DND-41 (cell line): ENCODE data around the gene LAMC3.

ENCODE experiments used
- ATAC-seq: fragments of 200-7000 bp; cut with Tn5 transposase; 3 replicates; pipeline ENCODE4 v1.9.1; 2021; ENCODE audit warnings: low read depth; ENCODE audit not compliant: insufficient read depth
- DNase-seq: peaks from one replicate; pipeline ENCODE4 v3.0.0-alpha.2; 2020
- H2AFZ ChIP-seq: 2 replicates; pipeline ENCODE4 v1.6.0; 2012; ENCODE audit warnings: low read depth, low read length
- H3K27ac ChIP-seq: 2 replicates; pipeline ENCODE4 v1.5.1; 2012; ENCODE audit warnings: low read length, inconsistent platforms
- H3K27me3 ChIP-seq: fragments of 200-600 bp; sonication (generic); 2 replicates; pipeline ENCODE4 v1.6.0; 2012; ENCODE audit warnings: low read length, mild to moderate bottlenecking, inconsistent platforms; ENCODE audit not compliant: insufficient read depth, poor library complexity
- H3K36me3 ChIP-seq: 2 replicates; pipeline ENCODE4 v1.5.1; 2012; ENCODE audit warnings: low read length, inconsistent platforms; ENCODE audit not compliant: insufficient read depth
- H3K4me1 ChIP-seq: 2 replicates; pipeline ENCODE4 v1.5.1; 2012; ENCODE audit warnings: mild to moderate bottlenecking, low read length; ENCODE audit not compliant: insufficient read depth
- H3K4me2 ChIP-seq: 2 replicates; pipeline ENCODE4 v1.6.0; 2012; ENCODE audit warnings: mild to moderate bottlenecking, moderate library complexity, low read length, inconsistent platforms; ENCODE audit not compliant: insufficient read depth
- H3K4me3 ChIP-seq, 2 experiments: fragments of 200-600 bp in 1 of 2; shearing (Covaris generic) in 1 of 2; 2 replicates each; pipeline ENCODE4 v1.5.1; 2012 to 2016; ENCODE audit warnings: inconsistent platforms in 2 of 2, low read length in 2 of 2, mild to moderate bottlenecking in 2 of 2, low read depth in 1 of 2, moderate library complexity in 1 of 2
- H3K79me2 ChIP-seq: 2 replicates; pipeline ENCODE4 v1.6.0; 2012; ENCODE audit warnings: low read length, inconsistent platforms; ENCODE audit not compliant: insufficient read depth
- H3K9ac ChIP-seq: 2 replicates; pipeline ENCODE4 v1.6.0; 2012; ENCODE audit warnings: low read depth, mild to moderate bottlenecking, inconsistent platforms, low read length, moderate library complexity
- H3K9me3 ChIP-seq: 2 replicates; pipeline ENCODE4 v1.5.1; 2012; ENCODE audit warnings: low read length, moderate library complexity, mild to moderate bottlenecking, inconsistent platforms; ENCODE audit not compliant: insufficient read depth, severe bottlenecking
- H4K20me1 ChIP-seq: 2 replicates; pipeline ENCODE4 v1.6.0; 2012; ENCODE audit warnings: low read length; ENCODE audit not compliant: insufficient read depth
- EZH2 ChIP-seq: IDR thresholded peaks from 3 replicates; pipeline ENCODE4 v1.6.1; 2012; ENCODE audit warnings: borderline replicate concordance, low read depth, mild to moderate bottlenecking, moderate library complexity, low read length, inconsistent platforms; ENCODE audit not compliant: severe bottlenecking
- TF ChIP-seq, protein P1 (sequence below): IDR thresholded peaks from 2 replicates; pipeline ENCODE4 v1.5.1; 2012; ENCODE audit warnings: borderline replicate concordance, low read length, moderate library complexity, mild to moderate bottlenecking; ENCODE audit not compliant: poor library complexity, severe bottlenecking; ENCODE audit errors: extremely low read depth

Gene LAMC3

DNA sequence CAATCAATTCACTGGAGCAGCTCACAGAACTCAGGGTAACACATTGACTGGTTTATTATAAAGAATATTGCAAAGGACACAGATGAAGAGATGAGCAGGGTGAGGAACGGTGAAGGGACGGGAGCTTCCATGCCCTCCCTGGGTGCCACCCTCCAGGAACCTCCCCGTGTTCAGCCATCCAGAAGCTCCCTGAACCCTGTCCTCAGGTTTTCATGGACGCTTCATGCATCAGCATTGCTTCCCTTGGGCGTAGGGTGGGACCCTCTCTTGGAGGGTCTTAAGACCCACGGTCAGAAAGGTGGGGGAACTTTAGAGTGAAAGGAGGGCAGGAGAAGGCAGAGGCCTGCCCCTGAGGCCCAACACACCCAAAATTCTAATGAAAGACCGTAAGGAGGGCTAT, 12.8 kb downstream of the LAMC3 start:
- H4K20me1 ChIP-seq, result no peaks in the 10 kb centered on the region
- H3K4me3 ChIP-seq, result no peak overlapping the region
- no peak overlapping the region for H3K4me2 ChIP-seq
- no peak overlapping the region for H2AFZ ChIP-seq
- H3K27me3 ChIP-seq, result peaks cover 4% of the 10 kb centered on the region
- H3K9ac ChIP-seq, result no peak overlapping the region
- no peaks in the 10 kb centered on the region for H3K4me1 ChIP-seq
- H3K79me2 ChIP-seq, result no peaks in the 10 kb centered on the region
- H3K9me3 ChIP-seq, result no peaks in the 10 kb centered on the region
- TF ChIP-seq EZH2, result no peak
- TF ChIP-seq, protein P1, sequence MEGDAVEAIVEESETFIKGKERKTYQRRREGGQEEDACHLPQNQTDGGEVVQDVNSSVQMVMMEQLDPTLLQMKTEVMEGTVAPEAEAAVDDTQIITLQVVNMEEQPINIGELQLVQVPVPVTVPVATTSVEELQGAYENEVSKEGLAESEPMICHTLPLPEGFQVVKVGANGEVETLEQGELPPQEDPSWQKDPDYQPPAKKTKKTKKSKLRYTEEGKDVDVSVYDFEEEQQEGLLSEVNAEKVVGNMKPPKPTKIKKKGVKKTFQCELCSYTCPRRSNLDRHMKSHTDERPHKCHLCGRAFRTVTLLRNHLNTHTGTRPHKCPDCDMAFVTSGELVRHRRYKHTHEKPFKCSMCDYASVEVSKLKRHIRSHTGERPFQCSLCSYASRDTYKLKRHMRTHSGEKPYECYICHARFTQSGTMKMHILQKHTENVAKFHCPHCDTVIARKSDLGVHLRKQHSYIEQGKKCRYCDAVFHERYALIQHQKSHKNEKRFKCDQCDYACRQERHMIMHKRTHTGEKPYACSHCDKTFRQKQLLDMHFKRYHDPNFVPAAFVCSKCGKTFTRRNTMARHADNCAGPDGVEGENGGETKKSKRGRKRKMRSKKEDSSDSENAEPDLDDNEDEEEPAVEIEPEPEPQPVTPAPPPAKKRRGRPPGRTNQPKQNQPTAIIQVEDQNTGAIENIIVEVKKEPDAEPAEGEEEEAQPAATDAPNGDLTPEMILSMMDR, result no peak
- no peak overlapping the region for H3K27ac ChIP-seq
- no peak for DNase-seq
- ATAC-seq, result no peak
- no peaks in the 10 kb centered on the region for H3K36me3 ChIP-seq

DNA sequence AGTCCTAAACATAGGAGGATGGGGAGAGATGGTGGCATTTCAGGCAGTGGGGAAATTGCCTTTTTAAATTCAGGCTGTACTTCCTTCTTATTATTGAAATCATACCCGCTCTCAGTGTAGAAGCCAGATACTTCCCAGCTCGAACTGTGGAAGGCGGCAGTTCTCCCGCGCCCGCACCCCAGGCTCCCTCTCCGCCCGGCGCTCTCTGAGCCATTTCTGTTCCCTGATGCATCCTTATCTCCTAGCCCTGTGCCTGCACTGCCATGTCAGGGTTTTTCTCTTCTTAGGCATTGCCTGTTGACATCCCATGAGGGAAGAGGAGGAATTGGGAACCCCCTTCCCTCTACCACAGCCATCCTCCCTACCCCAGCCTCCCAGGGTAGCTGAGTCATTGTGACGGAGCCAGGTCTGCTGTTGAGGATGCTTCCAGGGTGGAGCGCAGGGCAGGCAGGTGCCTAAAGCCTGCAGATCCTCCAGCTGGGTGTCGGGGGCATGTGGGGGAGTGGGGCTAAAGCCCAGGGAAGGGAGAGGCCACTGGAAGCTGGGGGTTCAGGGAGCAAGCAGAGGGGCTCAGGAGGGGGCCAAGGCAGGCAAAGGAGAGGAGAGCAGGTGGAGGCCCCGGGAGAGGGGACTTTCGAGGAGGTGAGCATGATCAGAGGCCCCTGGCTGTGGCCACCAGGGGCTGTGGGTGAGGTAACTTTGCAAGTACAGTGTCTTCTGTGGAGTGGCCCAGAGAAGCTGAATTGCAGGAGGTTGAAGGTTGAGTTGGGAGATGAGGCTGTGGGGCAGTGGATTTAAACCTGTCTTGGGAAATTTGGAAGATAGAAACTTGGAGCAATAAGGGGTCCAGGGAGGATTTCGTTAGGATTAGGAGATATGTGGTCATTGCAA, 16.2 kb downstream of the LAMC3 start:
- DNase-seq, result no peak
- Histone ChIP-seq H3K36me3 (no peaks in the 10 kb centered on the region), H3K27ac (no peak overlapping the region), H3K4me2 (no peak overlapping the region), H3K4me3 (no peak overlapping the region), H3K9me3 (no peaks in the 10 kb centered on the region), H3K4me1 (no peaks in the 10 kb centered on the region), H3K9ac (no peak overlapping the region), H3K79me2 (no peaks in the 10 kb centered on the region), H4K20me1 (no peaks in the 10 kb centered on the region), H2AFZ (no peak overlapping the region), H3K27me3 (peaks cover 4% of the 10 kb centered on the region)
- ATAC-seq, result no peak
- TF ChIP-seq, protein P1, result no peak
- no peak for TF ChIP-seq EZH2

DNA sequence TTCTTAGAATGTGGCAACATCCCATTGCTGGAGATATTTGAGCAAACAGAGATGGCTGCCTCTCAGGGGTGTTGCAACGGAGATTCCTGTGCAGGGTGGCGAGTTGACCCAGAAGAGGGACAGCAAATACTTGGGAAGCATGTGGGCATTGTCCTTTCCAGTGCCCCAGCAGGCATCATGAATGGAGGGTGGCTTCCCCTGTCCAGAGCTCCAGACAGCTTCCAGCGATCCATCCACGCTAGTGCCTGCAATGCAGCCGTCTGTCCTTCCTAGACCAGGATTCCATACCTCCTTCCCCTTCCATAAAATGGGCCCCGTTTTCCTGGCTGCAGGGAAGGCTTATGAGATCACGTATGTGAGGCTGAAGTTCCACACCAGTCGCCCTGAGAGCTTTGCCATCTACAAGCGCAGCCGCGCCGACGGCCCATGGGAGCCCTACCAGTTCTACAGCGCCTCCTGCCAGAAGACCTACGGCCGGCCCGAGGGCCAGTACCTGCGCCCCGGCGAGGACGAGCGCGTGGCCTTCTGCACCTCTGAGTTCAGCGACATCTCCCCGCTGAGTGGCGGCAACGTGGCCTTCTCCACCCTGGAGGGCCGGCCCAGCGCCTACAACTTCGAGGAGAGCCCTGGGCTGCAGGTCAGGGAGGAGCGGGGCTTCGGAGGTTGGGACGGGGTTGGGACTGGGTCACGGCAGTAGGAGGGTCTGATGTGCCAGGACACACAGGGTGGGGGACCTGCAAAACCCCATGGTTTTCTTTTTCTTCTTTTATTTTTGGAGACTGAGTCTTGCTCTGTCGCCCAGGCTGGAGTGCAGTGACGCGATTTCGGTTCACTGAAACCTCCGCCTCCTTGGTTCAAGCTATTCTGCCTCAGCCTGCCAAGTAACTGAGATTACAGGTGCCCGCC, 17.2 kb downstream of the LAMC3 start:
- Histone ChIP-seq H4K20me1 (no peaks in the 10 kb centered on the region), H3K4me1 (no peaks in the 10 kb centered on the region), H3K27ac (no peak overlapping the region), H3K4me3 (no peak overlapping the region), H3K9me3 (no peaks in the 10 kb centered on the region), H3K36me3 (no peaks in the 10 kb centered on the region), H3K9ac (no peak overlapping the region), H2AFZ (no peak overlapping the region), H3K79me2 (no peaks in the 10 kb centered on the region), H3K4me2 (no peak overlapping the region), H3K27me3 (peaks cover 4% of the 10 kb centered on the region)
- DNase-seq (no peak), ATAC-seq (no peak)
- TF ChIP-seq, protein P1, result no peak
- no peak for TF ChIP-seq EZH2
